Fibroblast of lung (primary cell): ENCODE results near the gene DCBLD2. TPM values are rescaled to one million over a fixed set of nuclear protein-coding genes. Genes with fewer than 3 reads are reported as not detected.

ENCODE experiments used
- DNase-seq, 2 donors: peaks; one replicate each; pipeline versions ENCODE4 v3.0.0 to v3.0.0-alpha.2; 2010; ENCODE audit warnings: low read depth in 2 of 2
- H2AFZ ChIP-seq: 2 replicates; pipeline ENCODE4 v1.5.1; 2012; ENCODE audit warnings: low read length, control low read depth, inconsistent platforms
- H3K27ac ChIP-seq: 2 replicates; pipeline ENCODE4 v1.5.1; 2011; ENCODE audit warnings: low read length, control low read depth; ENCODE audit not compliant: insufficient read depth
- H3K27me3 ChIP-seq: 2 replicates; pipeline ENCODE4 v1.5.1; 2011; ENCODE audit warnings: mild to moderate bottlenecking, low read length; ENCODE audit not compliant: control insufficient read depth, insufficient read depth
- H3K36me3 ChIP-seq: 2 replicates; pipeline ENCODE4 v1.5.1; 2011; ENCODE audit warnings: low read length; ENCODE audit not compliant: control insufficient read depth, insufficient read depth
- H3K4me1 ChIP-seq: 2 replicates; pipeline ENCODE4 v1.5.1; 2011; ENCODE audit warnings: low read length; ENCODE audit not compliant: control insufficient read depth, insufficient read depth; ENCODE audit errors: extremely low read depth
- H3K4me2 ChIP-seq: 2 replicates; pipeline ENCODE4 v1.5.1; 2011; ENCODE audit warnings: low read length, control low read depth; ENCODE audit not compliant: insufficient read depth; ENCODE audit errors: extremely low read depth
- H3K4me3 ChIP-seq, 4 experiments: fragments of 200-600 bp in 1 of 4; sonication (generic) in 1 of 4; replicated peaks in 1 of 4; 2 replicates each; pipeline ENCODE4 v1.5.1; 2011 to 2016; ENCODE audit warnings: low read length in 4 of 4, low read depth in 3 of 4, mild to moderate bottlenecking in 3 of 4, control low read depth in 2 of 4, inconsistent platforms in 1 of 4, mixed read lengths in 1 of 4; ENCODE audit not compliant: insufficient read depth in 1 of 4; ENCODE audit errors: control extremely low read depth in 1 of 4
- H3K79me2 ChIP-seq: 2 replicates; pipeline ENCODE4 v1.5.1; 2012; ENCODE audit warnings: mild to moderate bottlenecking, low read length, inconsistent platforms; ENCODE audit not compliant: control insufficient read depth, insufficient read depth
- H3K9ac ChIP-seq: 2 replicates; pipeline ENCODE4 v1.5.1; 2011; ENCODE audit warnings: mild to moderate bottlenecking, low read length, control low read depth; ENCODE audit not compliant: insufficient read depth
- H3K9me3 ChIP-seq: 2 replicates; pipeline ENCODE4 v1.5.1; 2012; ENCODE audit warnings: low read depth, low read length; ENCODE audit not compliant: control insufficient read depth, insufficient read depth
- H4K20me1 ChIP-seq: 2 replicates; pipeline ENCODE4 v1.5.1; 2011; ENCODE audit warnings: low read length; ENCODE audit not compliant: control insufficient read depth, insufficient read depth; ENCODE audit errors: extremely low read depth
- EZH2 ChIP-seq: IDR thresholded peaks from 2 replicates; pipeline ENCODE4 v1.5.1; 2012; ENCODE audit warnings: low read length, control low read depth, mild to moderate bottlenecking; ENCODE audit errors: missing control alignments
- polyA plus RNA-seq, 2 donors: library from polyadenylated mRNA; depleted of rRNA in 1 of 2; stranded (reverse) in 1 of 2; unstranded in 1 of 2; fragments of >200 nt; gene quantifications; 2 replicates each; pipeline ENCODE4 v1.2.1, GENCODE V29; 2011 to 2012; ENCODE audit warnings: missing spikeins in 1 of 2
- total RNA-seq: library from RNA; depleted of rRNA; stranded (reverse); fragments of >200 nt; gene quantifications from 2 replicates; pipeline ENCODE4 v1.2.1, GENCODE V29; 2014
- TF ChIP-seq, protein P1 (sequence below), 2 donors: IDR thresholded peaks in 1 of 2; conservative IDR thresholded peaks in 1 of 2; 1 replicate in 1 of 2; 2 replicates in 1 of 2; pipeline ENCODE4 v1.5.1; 2011 to 2012; ENCODE audit warnings: low read length in 2 of 2, control low read depth in 1 of 2, inconsistent platforms in 1 of 2, low read depth in 1 of 2, mild to moderate bottlenecking in 1 of 2

Gene DCBLD2
- total and polyA plus RNA-seq, 2 donors (not counting 1 experiment from before 2014, with no cell fraction given) = 98.1 to 195 TPM

GRCh38 chr3:98903705-98904481 lies 2.4 kb upstream of the DCBLD2 start:
- no peak for DNase-seq
- Histone ChIP-seq H3K27ac (peak overlapping the region; percentile 17), H3K4me1 (peaks cover 8% of the 10 kb centered on the region), H3K79me2 (peaks cover 30% of the 10 kb centered on the region), H3K36me3 (no peaks in the 10 kb centered on the region), H3K9me3 (no peaks in the 10 kb centered on the region), H3K4me2 (peak overlapping the region; percentile 25), H2AFZ (peak overlapping the region; percentile 31), H4K20me1 (no peaks in the 10 kb centered on the region), H3K27me3 (no peaks in the 10 kb centered on the region), H3K9ac (no peak overlapping the region), H3K4me3 (no peak overlapping the region)
- TF ChIP-seq, protein P1, sequence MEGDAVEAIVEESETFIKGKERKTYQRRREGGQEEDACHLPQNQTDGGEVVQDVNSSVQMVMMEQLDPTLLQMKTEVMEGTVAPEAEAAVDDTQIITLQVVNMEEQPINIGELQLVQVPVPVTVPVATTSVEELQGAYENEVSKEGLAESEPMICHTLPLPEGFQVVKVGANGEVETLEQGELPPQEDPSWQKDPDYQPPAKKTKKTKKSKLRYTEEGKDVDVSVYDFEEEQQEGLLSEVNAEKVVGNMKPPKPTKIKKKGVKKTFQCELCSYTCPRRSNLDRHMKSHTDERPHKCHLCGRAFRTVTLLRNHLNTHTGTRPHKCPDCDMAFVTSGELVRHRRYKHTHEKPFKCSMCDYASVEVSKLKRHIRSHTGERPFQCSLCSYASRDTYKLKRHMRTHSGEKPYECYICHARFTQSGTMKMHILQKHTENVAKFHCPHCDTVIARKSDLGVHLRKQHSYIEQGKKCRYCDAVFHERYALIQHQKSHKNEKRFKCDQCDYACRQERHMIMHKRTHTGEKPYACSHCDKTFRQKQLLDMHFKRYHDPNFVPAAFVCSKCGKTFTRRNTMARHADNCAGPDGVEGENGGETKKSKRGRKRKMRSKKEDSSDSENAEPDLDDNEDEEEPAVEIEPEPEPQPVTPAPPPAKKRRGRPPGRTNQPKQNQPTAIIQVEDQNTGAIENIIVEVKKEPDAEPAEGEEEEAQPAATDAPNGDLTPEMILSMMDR (conservative IDR thresholded peaks at IDR 0.05 in 1 of 2, IDR thresholded peaks at IDR 0.05 in 1 of 2; ENCODE audit: low read depth in 1 of 2, low read length in 2 of 2) = no peak
- TF ChIP-seq EZH2 = no peak

DNA sequence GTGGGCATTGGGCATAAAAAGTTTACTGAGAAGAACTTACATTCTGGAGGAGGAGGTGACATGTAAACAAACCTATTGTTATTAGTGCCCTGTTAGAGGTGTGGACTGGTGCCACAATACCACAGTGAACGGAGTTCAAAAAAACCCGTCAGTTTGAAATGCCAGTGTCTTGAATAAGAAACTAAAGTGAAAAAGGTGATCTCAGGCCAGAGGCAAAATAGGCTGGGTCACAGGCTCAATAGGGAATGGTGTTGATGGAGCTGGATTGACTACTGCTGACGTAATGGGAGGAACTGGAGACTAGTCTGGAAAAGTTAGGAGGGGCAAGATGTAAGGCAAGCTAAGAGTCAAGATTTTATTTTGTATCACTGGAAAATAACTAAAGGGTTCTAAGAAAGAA lies 1.6 kb upstream of the DCBLD2 start:
- Histone ChIP-seq H3K79me2 (peaks cover 38% of the 10 kb centered on the region), H3K9ac (no peak overlapping the region)

DNA sequence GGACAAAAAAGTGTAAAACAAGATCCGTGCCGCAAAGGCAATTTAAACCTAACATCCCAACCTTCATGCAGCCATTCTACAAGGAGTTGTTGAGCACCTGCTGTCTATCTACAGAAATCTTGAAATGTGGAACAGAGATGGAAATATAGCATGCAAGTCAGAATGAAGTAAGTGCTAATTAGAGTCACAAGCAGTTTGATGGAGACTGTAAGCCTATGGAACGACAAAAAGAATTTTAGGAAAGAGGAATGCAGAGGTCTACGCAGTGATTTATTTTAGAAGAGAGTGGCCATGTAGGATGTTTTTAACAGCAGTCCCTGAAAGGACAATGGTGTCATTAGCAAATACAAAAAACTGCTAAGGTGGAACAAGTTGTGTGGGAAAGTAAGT lies 851 bp upstream of the DCBLD2 start:
- Histone ChIP-seq H3K4me2 (peak overlapping the region; percentile 96), H3K4me1 (peaks cover 8% of the 10 kb centered on the region), H3K27me3 (no peaks in the 10 kb centered on the region), H3K27ac (peak overlapping the region; percentile 87), H3K9me3 (no peaks in the 10 kb centered on the region), H3K9ac (peak overlapping the region; percentile 71), H3K4me3 (peak overlapping the region; percentile 51 to 68 (median 65)), H4K20me1 (no peaks in the 10 kb centered on the region), H3K36me3 (no peaks in the 10 kb centered on the region), H2AFZ (peak overlapping the region; percentile 71), H3K79me2 (peaks cover 45% of the 10 kb centered on the region)
- TF ChIP-seq, protein P1 (conservative IDR thresholded peaks at IDR 0.05 in 1 of 2, IDR thresholded peaks at IDR 0.05 in 1 of 2; ENCODE audit: low read depth in 1 of 2, low read length in 2 of 2) = no peak
- TF ChIP-seq EZH2 = no peak
- no peak for DNase-seq

More for the DNA sequence above, 1.6 kb upstream of the DCBLD2 start:
- H3K4me3 ChIP-seq = no peak overlapping the region
- H3K4me1 ChIP-seq = peaks cover 8% of the 10 kb centered on the region
- no peaks in the 10 kb centered on the region for H3K27me3 ChIP-seq
- no peaks in the 10 kb centered on the region for H4K20me1 ChIP-seq
- H3K27ac ChIP-seq = no peak overlapping the region
- TF ChIP-seq, protein P1 (conservative IDR thresholded peaks at IDR 0.05 in 1 of 2, IDR thresholded peaks at IDR 0.05 in 1 of 2; ENCODE audit: low read depth in 1 of 2, low read length in 2 of 2) = no peak
- TF ChIP-seq EZH2 = no peak
- no peak overlapping the region for H3K4me2 ChIP-seq
- DNase-seq = peak in 1 of 2 donors; percentile 71
- no peak overlapping the region for H2AFZ ChIP-seq
- no peaks in the 10 kb centered on the region for H3K9me3 ChIP-seq
- H3K36me3 ChIP-seq = no peaks in the 10 kb centered on the region
